HG03039 (cell line): ENCODE measurements around the gene MYO16.
"Not testable (repeated sequence)": the region's sequence is repeated elsewhere in the genome, so short reads cannot be mapped to it uniquely, and the experiment has no call there.

Experiments
- ATAC-seq: cut with Tn5 transposase; IDR thresholded peaks from one replicate; pipeline ENCODE4 v1.9.1; 2021; ENCODE audit warnings: mild to moderate bottlenecking, moderate library complexity; ENCODE audit not compliant: unreplicated experiment

Gene MYO16

GRCh38 chr13:108878732-108879131 is 249.3 kb downstream of the MYO16 start:
- no peak for ATAC-seq

GRCh38 chr13:108889324-108889984 is 260.0 kb downstream of the MYO16 start:
- no peak for ATAC-seq

GRCh38 chr13:108895220-108895704 is 265.9 kb downstream of the MYO16 start:
- no peak for ATAC-seq

- ATAC-seq, result no peak
Observed at GRCh38 chr13:108897955-108898354, 268.5 kb downstream of the MYO16 start.

- no peak for ATAC-seq
Observed at GRCh38 chr13:108902405-108903155, 273.2 kb downstream of the MYO16 start.

DNA sequence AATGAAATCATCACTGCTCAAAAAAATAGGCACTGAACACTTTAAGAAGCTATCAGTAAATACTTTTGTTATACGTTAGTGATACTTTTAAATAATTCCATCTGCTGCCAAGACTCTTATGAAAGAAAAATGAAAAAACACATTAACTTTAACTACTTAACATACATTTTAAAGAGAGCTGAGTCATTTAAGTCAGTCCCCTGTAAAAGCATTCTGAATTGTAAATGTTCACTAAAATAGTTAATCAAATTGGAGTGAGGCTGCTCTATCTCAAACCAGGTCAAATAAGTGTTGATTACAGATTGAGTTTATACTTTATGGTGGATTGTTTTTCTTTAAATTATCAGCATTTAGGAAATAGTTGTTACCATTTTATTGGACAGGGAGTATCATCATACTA is 274.2 kb downstream of the MYO16 start:
- ATAC-seq, result no peak

DNA sequence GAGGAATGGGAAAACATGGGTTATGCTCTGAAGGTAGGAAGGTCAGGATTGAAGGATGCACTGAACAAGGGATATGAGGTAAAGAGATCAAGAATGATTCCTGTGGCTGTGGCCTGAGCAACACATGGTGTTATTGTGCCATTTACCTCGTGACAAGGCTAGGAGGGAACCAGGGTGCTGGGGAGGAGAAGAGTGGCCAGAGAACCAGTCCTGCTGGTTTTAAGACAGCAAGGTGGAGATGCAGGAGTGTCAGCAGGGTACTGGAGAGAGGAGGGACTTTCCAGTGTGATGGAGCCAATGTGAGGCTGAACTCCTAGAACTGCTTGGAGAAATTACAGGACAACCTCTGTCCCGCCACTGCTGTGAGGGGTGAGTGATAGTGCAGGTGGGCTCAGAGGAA is 282.4 kb downstream of the MYO16 start:
- no peak for ATAC-seq

DNA sequence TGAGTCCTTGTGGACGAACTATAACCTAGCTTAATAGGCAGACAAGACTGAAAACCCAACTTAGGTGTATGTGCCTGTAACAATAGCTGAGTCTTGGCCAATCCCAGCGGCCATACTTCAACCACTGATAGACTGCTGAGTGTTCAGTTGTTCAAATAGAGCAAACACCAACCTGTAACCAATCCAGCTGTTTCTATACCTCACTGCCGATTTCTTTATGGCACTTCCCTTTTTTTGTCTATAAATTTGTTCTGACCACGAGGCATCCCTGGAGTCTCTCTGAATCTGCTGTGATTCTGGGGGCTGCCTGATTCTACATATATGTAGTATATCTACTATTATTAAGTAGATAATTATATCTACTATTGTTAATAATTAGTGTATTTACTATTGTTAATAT is 284.3 kb downstream of the MYO16 start:
- ATAC-seq, result not testable (repeated sequence)

DNA sequence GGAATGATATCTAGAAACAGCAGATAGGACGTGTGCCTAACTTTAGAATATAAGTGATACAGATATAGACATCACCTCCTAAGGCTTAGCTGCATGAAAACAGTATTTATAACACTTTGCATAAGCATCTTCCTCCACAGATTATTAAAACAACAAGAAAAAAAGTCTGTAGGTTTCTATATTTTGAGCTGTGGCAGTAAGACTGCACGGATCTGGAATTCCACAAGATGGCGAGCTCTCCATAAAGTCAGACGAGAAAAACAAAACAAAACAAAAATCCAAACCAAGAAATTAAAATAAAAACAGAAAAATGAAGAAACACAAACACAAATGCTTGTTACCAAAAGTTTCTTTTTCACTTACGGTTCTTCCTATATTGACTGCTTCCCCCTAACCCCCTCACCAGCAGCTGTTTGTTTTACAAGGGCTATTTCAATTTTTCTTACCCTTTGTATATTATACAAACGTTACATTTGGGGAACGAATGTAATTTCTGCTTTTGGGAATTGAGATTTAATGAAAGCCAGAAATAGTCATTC is 285.8 kb downstream of the MYO16 start:
- ATAC-seq, result no peak

DNA sequence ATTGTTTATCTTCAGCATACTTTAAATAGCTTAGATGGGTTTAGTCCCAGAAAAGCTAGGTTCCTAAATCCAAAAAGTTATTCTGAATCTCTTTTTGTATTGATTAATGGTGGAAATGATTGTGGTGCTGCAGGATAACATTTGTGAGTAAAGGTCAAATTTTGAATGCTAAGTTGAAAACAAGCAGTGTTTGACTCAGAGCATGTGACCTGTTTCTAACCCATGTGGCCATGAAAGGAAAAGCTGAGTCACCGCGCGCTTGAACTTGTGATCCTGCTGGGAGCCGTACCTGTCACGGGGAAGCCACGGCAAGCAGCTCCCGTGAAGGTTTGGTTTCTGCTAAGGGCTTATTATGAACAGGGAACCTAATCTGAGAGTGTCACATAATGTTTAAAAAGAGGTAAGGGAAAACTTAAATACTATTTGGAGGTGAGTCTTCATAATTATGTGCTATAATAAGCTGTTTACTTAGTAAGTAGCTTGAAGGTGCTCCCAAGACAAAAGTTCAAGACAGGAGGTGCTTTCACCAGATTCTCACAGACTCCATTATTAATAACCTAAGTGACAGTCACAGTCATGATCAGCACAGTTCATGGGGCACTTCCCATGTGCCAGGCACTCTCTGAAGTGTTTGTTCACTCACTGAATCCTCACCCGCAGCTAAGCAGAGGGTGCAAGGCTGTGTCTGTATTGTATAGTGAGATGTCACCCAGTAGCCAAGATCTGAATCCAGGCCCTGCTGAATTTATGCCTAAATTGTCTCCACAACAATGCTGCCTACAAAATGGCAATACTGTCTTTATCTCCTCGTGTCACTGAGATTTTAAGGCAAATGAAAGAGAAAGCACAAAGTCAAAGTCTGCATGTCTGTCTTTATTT is 286.5 kb downstream of the MYO16 start:
- ATAC-seq, result peak; percentile 97

GRCh38 chr13:108917581-108917980 is 288.2 kb downstream of the MYO16 start:
- no peak for ATAC-seq

DNA sequence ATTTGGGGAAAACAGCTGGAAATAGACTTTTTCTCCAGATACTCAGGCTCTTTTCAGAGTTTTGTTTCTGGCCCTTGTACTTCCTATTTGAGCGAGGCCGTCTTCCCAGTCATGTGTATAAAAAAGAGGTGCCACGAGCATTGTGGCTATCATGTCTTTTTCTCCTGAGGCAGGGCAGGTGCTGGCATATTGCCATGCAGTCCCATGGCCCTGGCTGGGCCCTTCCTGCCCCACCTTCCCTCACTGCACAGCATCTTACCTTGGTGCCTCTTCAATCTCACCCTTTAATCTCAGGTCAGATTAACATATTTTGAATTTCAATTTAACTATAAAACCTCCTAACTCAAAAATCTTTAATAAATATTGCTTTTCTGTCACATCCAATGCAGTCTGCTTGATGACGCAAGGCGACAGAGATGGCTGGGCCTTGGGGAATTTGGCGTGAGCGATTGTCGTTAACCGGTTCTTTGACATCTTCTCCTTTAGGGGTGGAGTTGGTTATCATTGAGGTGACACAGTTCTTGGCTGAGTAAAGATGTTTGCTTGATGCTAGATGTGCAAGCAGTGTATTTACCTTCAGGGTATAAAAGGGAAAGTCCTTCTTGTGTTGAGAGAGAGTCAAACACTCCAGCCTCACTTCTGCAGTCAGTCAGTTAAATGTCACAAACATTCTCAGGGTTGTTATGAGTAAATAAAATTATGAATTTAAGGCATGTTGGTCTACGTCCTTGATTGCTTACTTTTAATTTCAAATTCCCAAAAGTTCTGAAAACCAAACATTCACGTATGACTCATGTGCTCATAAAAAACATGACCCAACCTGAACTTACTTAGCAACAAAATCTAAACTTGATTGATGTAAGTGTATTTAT is 289.9 kb downstream of the MYO16 start:
- ATAC-seq, result no peak

GRCh38 chr13:108920137-108920536 is 290.7 kb downstream of the MYO16 start:
- ATAC-seq, result no peak

DNA sequence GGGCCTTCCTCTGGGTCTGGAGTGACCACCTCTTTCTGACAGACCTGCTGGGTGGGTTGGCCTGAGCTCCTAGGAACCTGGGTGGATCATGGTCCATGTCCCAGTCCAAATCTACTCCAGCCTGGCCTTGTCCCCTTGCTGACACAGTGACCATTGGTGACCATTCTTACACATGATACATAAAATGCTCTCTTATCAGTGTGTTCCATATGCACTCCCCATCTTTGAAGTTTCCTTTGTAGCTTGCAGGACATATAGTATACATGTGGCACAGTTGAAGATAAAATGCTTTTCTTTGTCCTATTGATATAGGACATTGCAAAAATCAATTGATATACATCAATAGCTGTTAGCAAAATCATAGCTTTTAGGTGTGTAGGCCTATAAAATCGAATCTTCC is 291.8 kb downstream of the MYO16 start:
- no peak for ATAC-seq

DNA sequence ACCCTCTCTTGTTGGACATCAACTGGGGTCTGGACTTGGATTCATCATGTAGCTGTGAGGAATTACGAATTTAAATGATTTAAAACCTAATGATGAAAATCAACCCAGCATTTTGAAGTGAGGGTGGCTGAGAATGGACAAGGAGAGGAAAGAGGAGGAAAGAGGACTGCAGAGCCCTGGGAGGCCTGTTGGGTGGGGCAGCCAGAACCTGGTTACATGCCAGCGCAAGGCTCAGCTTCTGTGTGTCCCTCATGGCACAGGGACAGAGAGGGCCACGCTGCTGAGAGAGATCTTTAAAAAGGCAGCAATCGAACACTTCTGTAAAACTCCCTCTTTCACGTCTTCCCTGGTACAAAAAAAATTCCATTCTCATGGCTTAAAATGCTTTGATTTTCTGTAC is 292.7 kb downstream of the MYO16 start:
- no peak for ATAC-seq

DNA sequence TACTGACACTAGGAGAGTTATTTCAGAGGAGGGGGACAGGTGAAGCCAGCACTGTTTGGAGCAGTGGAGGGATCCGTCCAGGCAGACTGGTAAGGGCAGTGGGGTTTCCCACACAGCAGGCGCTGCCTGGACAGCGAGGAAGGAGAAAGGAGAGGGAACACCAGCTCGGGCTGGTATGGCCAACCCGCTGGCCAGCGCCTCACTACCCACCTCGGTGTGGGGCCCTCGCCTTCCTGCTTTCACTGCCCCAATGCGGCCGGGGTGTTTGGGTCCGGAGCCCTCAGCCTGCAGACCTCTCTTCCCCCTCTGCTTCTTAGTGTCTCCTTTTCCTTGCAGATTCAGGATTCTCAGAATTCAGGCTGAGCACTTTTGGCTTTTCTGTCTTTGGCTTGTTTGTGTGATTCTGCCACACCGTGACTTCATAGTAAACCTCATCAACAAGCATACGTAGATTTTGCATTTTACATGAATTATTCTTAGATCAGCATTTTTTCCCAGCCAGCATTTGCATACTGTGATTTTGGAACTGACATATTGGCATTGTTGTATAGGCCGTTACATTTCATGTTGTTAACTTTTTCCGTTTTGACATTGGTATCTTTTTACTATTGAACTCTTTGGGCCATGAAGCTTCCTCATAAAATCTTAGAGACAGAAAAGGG is 294.1 kb downstream of the MYO16 start:
- no peak for ATAC-seq

GRCh38 chr13:108924134-108924533 is 294.7 kb downstream of the MYO16 start:
- ATAC-seq, result no peak

GRCh38 chr13:108924541-108924940 is 295.1 kb downstream of the MYO16 start:
- ATAC-seq, result no peak

DNA sequence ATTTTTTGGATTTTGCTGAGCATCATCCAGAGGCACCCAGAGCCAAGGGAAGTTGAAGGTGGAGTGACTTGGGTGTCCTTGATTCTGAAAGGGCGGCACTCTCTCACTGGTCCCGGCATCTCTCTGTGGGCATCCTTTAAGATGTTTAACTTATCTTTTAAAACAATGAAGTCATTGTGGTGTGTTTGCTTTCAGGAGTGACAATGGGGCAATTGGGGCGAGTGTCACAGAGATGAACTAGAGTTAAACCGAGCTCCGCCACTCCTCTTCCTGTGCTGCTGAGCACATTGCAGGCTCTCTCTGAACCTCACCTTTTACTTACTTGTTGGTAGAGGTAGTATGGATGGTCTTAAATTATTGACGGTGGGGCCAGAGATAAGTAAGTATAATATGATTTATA is 295.7 kb downstream of the MYO16 start:
- no peak for ATAC-seq

- ATAC-seq, result no peak
Observed at GRCh38 chr13:108926862-108927261, 297.5 kb downstream of the MYO16 start.
